ENCODE results near the gene C9orf85.

DNA sequence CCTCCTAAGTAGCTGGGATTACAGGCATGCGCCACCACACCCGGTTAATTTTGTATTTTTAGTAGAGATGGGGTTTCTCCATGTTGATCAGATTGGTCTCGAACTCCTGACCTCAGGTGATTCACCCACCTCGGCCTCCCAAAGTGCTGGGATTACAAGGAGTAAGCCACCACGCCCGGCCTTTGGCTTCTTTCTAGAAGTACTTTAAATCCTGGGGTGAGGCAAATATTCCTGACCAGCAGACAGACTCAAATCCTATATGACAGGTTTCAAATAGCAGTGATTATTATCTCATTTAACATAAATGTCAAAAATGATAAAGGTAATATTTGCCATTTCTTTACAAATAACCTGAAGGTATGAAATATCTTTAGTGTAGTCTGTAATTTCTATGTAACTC, 36.1 kb upstream of the C9orf85 start:
- TF ChIP-seq, protein P1, sequence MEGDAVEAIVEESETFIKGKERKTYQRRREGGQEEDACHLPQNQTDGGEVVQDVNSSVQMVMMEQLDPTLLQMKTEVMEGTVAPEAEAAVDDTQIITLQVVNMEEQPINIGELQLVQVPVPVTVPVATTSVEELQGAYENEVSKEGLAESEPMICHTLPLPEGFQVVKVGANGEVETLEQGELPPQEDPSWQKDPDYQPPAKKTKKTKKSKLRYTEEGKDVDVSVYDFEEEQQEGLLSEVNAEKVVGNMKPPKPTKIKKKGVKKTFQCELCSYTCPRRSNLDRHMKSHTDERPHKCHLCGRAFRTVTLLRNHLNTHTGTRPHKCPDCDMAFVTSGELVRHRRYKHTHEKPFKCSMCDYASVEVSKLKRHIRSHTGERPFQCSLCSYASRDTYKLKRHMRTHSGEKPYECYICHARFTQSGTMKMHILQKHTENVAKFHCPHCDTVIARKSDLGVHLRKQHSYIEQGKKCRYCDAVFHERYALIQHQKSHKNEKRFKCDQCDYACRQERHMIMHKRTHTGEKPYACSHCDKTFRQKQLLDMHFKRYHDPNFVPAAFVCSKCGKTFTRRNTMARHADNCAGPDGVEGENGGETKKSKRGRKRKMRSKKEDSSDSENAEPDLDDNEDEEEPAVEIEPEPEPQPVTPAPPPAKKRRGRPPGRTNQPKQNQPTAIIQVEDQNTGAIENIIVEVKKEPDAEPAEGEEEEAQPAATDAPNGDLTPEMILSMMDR (conservative IDR thresholded peaks at IDR 0.05; ENCODE audit: low read length) = no peak
- TF ChIP-seq EZH2phosphoT487 (IDR thresholded peaks at IDR 0.05; ENCODE audit: borderline replicate concordance, low read depth, low read length) = no peak

Measured in OCI-LY7 (cell line).